Hematopoietic multipotent progenitor cell treated with erythropoietin and hydrocortisone succinate and interleukin-3 and kit ligand, for 8 days (in vitro differentiated cells): ENCODE results near the gene GAS2L3.
"Not testable (repeated sequence)": the region's sequence is repeated elsewhere in the genome, so short reads cannot be mapped to it uniquely, and the experiment has no call there.

Source experiments
- DNase-seq: peaks from one replicate; pipeline ENCODE4 v3.0.0-alpha.2; 2015

GAS2L3 gene

GRCh38 chr12:100576331-100577036, 3.0 kb downstream of the GAS2L3 start:
- DNase-seq = peak; percentile 47

DNA sequence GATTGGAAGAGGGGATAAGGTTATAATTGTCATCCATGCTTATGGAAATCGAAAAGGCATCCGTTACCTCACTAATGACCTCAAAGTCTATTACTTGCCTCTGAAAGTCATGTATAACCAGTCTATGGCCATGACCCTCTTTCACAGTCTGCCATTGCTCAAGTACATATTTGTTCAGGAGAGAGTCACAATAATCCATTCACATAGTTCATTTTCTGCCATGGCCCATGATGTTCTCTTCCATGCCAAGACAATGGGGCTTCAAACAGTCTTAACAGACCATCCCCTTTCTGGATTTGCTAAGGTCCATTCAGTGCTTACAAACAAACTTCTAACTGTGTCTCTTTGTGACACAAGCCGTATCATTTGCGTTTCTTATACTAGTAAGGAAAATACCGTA, 5.4 kb downstream of the GAS2L3 start:
- no peak for DNase-seq

DNA sequence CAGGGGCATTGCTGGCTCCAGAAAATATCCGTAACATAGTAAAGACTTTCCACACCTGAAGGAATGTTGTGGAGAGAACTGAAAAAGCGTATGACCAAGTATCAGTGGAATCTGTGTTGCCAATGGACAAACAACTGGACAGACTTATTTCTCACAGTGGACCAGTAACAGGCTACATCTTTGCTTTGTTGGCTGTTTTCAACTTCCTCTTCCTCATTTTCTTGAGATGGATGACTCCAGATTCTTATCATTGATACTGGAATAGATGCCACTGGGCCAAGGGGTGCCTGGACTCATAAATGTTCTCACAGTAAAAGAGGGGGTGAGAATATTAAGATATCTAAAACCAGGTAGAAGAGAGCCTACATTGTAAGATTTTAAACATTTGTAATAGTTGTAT, 6.4 kb downstream of the GAS2L3 start:
- DNase-seq = no peak

- no peak for DNase-seq
Measured at GRCh38 chr12:100584256-100584655, 10.8 kb downstream of the GAS2L3 start.

- no peak for DNase-seq
Measured at GRCh38 chr12:100591979-100592378, 18.5 kb downstream of the GAS2L3 start.

- DNase-seq = peak; percentile 13
Measured at GRCh38 chr12:100593490-100593889, 20.0 kb downstream of the GAS2L3 start.

GRCh38 chr12:100601626-100602025, 28.1 kb downstream of the GAS2L3 start:
- no peak for DNase-seq

- DNase-seq = not testable (repeated sequence)
Measured at GRCh38 chr12:100602997-100603396, 29.5 kb downstream of the GAS2L3 start.

- DNase-seq = peak; percentile 10
Measured at GRCh38 chr12:100608776-100609175, 35.3 kb downstream of the GAS2L3 start.

DNA sequence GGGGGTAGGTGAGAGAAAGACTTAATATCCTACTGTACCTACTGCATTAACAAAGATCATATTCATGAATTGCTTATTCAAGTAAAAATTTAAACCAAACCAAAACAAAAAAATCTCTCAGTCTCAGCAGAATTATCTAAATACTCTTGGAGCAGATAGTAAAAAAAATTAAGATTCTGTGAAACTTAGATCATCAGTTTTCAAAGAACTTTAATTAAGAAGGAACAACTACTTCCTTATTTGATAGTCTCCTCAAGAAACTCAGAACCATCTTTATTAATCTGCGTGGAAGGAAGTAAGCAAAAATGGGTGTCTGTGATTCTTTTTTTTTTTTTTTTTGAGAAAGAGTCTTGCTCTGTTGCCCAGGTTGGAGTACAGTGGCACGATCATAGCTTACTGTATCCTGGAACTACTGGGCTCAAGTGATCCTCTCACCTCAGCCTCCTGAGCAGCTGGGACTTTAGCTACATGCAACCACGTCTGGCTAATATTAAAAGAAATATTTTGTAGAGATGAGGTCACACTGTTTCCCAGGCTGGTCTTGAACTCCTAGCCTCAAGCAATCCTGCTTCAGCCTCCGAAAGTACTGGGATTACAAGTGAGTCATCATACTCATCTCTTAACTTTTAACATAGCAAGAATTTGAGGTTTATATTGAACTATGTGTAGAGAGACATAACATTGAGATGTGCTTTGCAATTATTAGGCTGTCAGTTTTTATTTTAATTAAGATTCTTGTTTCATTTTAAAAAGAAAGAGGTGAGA, 37.4 kb downstream of the GAS2L3 start:
- peak; percentile 21 for DNase-seq

GRCh38 chr12:100612606-100613005, 39.1 kb downstream of the GAS2L3 start:
- peak; percentile 94 for DNase-seq

- no peak for DNase-seq
Measured at GRCh38 chr12:100624571-100624970, 51.1 kb downstream of the GAS2L3 start.

- no peak for DNase-seq
Measured at GRCh38 chr12:100632445-100632892, 59.0 kb downstream of the GAS2L3 start.

- not testable (repeated sequence) for DNase-seq
Measured at GRCh38 chr12:100633082-100633785, 59.8 kb downstream of the GAS2L3 start.

- DNase-seq = no peak
Measured at GRCh38 chr12:100643246-100643645, 69.8 kb downstream of the GAS2L3 start.

DNA sequence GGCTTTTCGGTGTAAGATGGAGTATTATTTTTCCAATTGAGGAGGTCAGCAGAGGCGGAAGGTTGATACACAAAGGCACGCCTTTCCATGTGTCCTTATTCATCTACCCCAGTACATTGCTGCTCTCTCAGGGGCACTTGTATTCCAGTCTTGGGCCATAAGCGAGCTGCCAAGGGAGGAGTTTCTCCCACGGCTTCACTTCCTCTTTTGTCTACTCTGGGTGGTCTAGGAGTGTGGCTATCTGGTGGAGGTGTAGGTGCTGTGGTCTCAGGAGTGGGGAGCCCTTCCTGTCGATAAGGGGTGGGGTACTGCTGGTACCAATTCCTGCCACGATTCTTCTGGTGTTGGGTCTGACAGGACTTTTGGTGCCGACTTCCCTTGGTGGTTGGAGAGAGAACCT, 73.4 kb downstream of the GAS2L3 start:
- no peak for DNase-seq

GRCh38 chr12:100651108-100651507, 77.6 kb downstream of the GAS2L3 start:
- DNase-seq = no peak

DNA sequence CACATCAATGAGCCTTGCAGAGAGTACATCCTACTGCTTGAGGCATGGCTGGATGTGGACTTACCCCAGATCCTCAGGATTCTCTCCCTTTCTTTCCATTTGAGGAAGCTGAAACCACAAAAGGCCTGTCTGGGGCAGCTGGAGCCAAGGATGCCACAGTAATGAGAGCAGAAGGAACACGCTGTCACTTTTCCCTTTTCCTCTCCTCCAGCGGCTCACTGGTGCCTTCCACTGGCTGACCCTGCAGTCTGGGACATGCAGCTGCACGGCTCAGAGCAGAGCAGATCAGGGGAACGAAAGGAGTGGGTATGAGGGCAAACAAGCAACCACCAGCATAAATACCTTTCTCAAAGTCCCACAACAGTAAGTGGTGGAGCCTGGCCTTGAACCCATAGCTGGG, 78.2 kb downstream of the GAS2L3 start:
- no peak for DNase-seq

DNA sequence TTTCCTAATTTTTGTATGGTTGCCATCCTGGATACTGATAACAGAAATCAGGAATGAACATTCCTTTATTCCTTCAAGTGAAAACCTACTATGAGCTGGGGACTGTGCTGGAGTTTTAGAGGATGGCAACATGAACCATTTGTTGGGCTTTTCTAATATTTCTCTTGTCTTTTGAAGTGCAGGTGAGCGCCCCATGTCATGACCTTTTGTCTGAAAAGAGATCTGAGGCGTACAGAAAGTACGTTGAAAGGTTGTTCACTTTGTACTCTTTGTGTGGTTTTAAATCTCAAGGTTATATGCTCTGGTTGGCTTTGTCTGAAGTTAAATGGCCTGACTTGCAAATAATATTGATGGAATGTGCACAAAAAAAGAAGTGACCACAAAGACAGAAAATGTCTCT, 79.0 kb downstream of the GAS2L3 start:
- DNase-seq = no peak

- no peak for DNase-seq
Measured at GRCh38 chr12:100656141-100656540, 82.7 kb downstream of the GAS2L3 start.

DNA sequence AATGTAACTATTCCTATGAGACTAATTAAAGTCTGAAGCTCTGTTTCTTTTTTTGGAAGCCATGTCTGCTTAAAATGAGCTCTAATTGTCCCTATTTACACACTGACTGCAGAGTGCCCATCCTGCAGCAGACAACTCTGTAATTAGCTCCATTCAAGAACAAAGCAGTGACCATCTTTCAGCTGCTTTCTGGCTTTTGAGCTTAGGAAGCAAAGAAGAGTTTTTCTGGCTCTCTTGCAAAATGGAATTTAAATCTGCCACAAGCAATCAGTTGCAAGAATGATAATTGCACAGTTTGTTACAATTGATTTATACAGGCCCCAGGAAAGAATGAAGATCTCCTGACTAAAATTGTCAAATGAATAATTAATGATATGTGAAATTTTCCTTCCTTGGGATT, 83.4 kb downstream of the GAS2L3 start:
- DNase-seq = no peak

DNA sequence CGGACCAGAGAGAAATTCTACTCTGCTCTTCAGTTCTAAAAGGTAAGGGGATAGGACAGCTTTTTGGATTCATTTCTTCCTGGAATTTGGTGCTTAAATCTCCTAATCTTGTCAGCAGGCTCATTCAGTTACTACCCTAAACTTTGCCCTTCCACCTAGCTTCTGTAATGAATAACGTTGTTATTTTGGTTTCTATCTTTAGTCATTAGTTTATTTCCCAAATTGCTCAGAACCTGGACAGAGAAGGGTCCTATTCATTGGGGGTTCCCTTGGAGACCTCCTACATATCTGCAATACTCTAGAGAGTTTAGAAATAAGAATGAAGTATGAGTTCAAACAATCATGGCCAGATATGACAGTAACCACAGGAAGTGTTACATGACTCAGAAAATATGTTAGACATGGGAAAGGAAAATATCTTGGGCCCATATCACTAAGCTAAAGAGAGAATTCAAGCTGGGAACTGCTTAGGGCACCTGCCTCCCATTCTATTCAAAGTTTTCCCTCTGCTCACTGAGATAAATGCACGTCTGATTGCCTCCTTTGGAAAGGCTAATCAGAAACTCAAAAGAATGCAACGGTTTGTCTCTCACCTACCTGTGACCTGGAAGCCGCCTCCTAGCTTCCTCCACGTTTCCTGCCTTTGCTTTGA, 87.9 kb downstream of the GAS2L3 start:
- no peak for DNase-seq

- DNase-seq = no peak
Measured at GRCh38 chr12:100666588-100666987, 93.1 kb downstream of the GAS2L3 start.
